ENCODE results near the gene C11orf98. TPM values are rescaled to one million over a fixed set of nuclear protein-coding genes. Genes with fewer than 3 reads are reported as not detected.
A peak's percentile ranks its signal among the peaks of the same experiment; 100 is the strongest.

The C11orf98 gene
- total and polyA plus RNA-seq, 2 of the 13 experiments (the other 11 are each of a cell fraction or from before 2014, with no cell fraction given), result 30.4 to 91.8 TPM

DNA sequence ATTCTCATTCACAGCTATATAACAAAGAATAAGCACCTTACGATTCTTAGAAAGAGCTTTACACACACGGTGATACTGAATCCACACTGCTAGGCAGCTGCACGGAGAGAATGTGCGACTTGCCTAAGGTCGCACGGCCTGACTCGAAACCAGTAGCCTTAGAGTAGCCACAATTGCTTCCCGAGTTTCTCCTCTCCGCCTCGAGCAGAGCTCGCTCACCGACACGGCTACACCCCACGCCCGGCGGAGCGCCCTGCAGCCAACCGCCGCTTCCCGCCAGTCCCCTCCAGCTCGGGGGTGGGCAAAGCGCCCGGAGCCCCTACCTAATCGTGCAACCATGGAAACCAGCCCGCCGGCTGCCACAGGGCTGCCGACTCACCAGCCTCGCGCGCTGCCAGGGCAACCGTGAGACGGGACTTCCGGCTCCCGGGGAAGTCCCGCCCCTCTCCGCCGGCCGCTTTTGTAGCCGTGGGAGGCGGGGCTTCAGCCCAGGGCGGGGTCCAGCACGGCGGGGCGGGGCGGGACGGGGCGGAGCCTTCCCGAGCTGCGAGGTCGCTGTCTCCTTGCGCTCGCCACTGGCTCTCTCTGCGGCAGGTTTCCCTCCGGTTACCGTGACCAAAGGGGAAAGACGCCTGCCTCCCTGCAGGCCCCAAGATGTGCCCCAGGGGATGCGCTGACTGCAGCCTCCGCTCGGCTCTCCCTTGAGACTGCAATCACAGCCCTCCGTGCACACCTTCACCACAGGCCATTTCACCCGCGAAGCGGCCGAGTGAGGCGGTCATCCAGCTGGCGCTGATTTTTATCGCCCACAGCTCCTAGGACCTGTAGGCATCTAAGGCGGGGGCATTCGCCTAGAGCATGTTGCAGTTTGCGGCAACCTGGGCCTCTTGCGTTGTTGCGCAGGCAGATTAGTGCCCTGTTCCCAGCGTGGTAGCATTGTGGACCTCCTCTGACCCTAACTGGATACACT lies 41.2 kb upstream of the C11orf98 start (continued):
- TF ChIP-seq, protein P1, sequence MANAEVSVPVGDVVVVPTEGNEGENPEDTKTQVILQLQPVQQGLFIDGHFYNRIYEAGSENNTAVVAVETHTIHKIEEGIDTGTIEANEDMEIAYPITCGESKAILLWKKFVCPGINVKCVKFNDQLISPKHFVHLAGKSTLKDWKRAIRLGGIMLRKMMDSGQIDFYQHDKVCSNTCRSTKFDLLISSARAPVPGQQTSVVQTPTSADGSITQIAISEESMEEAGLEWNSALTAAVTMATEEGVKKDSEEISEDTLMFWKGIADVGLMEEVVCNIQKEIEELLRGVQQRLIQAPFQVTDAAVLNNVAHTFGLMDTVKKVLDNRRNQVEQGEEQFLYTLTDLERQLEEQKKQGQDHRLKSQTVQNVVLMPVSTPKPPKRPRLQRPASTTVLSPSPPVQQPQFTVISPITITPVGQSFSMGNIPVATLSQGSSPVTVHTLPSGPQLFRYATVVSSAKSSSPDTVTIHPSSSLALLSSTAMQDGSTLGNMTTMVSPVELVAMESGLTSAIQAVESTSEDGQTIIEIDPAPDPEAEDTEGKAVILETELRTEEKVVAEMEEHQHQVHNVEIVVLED (CRISPR knock-in tag; IDR thresholded peaks at IDR 0.05; ENCODE audit: borderline replicate concordance), result peak; percentile 64; the same call in 1 of the 2 replicates
- TF ChIP-seq TEF (CRISPR knock-in tag; IDR thresholded peaks at IDR 0.05), result no peak
- TF ChIP-seq KMT2A (CRISPR knock-in tag; IDR thresholded peaks at IDR 0.05), result 0 out of 2 replicates have a peak, but pooled peaks have one; percentile 47
- TF ChIP-seq MBD4 (IDR thresholded peaks at IDR 0.05; ENCODE audit: borderline replicate concordance, low read length), result no peak
- no peak for TF ChIP-seq NFKBIZ (CRISPR knock-in tag; IDR thresholded peaks at IDR 0.05)
- TF ChIP-seq ZSCAN9 (CRISPR knock-in tag; IDR thresholded peaks at IDR 0.05; ENCODE audit: borderline replicate concordance), result peak; percentile 46; the same call in 1 of the 2 replicates
- TF ChIP-seq, protein P2, sequence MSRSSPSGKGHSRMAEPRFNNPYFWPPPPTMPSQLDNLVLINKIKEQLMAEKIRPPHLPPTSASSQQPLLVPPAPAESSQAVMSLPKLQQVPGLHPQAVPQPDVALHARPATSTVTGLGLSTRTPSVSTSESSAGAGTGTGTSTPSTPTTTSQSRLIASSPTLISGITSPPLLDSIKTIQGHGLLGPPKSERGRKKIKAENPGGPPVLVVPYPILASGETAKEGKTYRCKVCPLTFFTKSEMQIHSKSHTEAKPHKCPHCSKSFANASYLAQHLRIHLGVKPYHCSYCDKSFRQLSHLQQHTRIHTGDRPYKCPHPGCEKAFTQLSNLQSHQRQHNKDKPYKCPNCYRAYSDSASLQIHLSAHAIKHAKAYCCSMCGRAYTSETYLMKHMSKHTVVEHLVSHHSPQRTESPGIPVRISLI (CRISPR knock-in tag; IDR thresholded peaks at IDR 0.05; ENCODE audit: borderline replicate concordance), result no peak
- TF ChIP-seq MIXL1 (CRISPR knock-in tag; IDR thresholded peaks at IDR 0.05), result no peak
- no peak for TF ChIP-seq MYNN (CRISPR knock-in tag; IDR thresholded peaks at IDR 0.05; ENCODE audit: low read depth)
- no peak for TF ChIP-seq GPN1 (CRISPR knock-in tag; IDR thresholded peaks at IDR 0.05; ENCODE audit: borderline replicate concordance)
- no peak for TF ChIP-seq ZFP36L1 (CRISPR knock-in tag; IDR thresholded peaks at IDR 0.05)
- TF ChIP-seq CCDC6 (CRISPR knock-in tag; IDR thresholded peaks at IDR 0.05), result no peak
- TF ChIP-seq LCORL (IDR thresholded peaks at IDR 0.05), result no peak
- no peak for TF ChIP-seq LCORL (CRISPR knock-in tag; IDR thresholded peaks at IDR 0.05)
- TF ChIP-seq E2F5 (CRISPR knock-in tag; conservative IDR thresholded peaks at IDR 0.05), result no peak
- TF ChIP-seq, protein P3, sequence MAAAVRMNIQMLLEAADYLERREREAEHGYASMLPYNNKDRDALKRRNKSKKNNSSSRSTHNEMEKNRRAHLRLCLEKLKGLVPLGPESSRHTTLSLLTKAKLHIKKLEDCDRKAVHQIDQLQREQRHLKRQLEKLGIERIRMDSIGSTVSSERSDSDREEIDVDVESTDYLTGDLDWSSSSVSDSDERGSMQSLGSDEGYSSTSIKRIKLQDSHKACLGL (CRISPR knock-in tag; IDR thresholded peaks at IDR 0.05), result peak; percentile 56; the same call in 1 of the 2 replicates
- TF ChIP-seq, protein P4, sequence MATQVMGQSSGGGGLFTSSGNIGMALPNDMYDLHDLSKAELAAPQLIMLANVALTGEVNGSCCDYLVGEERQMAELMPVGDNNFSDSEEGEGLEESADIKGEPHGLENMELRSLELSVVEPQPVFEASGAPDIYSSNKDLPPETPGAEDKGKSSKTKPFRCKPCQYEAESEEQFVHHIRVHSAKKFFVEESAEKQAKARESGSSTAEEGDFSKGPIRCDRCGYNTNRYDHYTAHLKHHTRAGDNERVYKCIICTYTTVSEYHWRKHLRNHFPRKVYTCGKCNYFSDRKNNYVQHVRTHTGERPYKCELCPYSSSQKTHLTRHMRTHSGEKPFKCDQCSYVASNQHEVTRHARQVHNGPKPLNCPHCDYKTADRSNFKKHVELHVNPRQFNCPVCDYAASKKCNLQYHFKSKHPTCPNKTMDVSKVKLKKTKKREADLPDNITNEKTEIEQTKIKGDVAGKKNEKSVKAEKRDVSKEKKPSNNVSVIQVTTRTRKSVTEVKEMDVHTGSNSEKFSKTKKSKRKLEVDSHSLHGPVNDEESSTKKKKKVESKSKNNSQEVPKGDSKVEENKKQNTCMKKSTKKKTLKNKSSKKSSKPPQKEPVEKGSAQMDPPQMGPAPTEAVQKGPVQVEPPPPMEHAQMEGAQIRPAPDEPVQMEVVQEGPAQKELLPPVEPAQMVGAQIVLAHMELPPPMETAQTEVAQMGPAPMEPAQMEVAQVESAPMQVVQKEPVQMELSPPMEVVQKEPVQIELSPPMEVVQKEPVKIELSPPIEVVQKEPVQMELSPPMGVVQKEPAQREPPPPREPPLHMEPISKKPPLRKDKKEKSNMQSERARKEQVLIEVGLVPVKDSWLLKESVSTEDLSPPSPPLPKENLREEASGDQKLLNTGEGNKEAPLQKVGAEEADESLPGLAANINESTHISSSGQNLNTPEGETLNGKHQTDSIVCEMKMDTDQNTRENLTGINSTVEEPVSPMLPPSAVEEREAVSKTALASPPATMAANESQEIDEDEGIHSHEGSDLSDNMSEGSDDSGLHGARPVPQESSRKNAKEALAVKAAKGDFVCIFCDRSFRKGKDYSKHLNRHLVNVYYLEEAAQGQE (IDR thresholded peaks at IDR 0.05; ENCODE audit: borderline replicate concordance in 1 of 2, low read depth in 1 of 2, low read length in 2 of 2), result peak in 1 of 2 experiments; percentile 36; a peak in 1 of 4 replicates
- TF ChIP-seq MTA3 (CRISPR knock-in tag; IDR thresholded peaks at IDR 0.05), result no peak

All from HepG2 (cell line).